Measurements from ENCODE around the gene PHF2. TPM values are rescaled to one million over a fixed set of nuclear protein-coding genes. Genes with fewer than 3 reads are reported as not detected.

The PHF2 gene
- total RNA-seq, 1 experiment from 2014 or later = 4.4 TPM

DNA sequence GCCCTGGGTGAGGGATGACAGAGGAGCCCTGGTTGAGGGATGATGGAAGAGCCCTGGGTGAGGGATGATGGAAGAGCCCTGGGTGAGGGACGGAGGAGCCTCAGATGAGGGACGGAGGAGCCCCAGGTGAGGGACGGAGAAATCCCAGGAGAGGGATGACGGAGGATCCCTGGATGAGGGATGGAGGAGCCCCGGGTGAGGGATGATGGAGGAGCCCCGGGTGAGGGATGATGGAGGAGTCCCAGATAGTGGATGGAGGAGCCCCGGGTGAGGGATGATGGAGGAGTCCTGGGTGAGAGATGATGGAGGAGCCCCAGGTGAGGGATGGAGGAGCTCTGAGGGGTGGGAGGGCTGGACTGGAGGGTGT, 10.9 kb downstream of the PHF2 start:
- DNase-seq (ENCODE audit: low read depth) = no peak

DNA sequence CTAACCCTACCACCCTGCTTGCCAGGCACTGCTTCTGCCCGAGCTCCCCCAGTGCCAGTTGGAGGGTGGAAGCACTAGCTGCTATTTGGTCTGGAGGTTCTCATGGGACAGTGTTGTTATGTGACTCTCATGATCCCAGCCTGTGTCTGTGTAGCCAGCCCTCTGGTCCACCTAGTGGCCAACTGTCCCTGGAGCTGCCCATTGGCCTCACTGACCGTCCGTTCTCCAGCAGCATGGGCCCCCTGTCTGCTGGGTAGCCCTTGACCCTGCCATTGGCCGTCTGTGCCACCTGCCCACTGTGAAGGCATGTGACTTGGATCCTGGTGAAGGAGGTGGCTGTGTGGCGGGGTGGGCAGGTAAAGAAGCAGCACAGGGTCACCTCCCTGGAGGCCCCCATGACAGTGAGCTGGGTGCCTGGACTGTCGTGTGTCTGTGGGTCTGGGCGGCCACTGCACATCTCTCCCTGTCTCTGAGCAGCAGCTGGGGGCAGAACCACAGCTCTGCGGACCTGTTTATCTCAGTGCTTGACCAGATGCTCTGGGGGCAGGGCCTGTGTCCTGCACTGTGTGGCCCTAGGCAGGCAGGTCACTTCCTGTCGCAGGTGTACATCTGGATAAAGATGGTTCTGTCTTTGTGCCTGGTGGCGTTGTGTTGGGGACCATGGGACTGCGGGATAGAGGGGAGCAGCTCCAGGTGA, 11.4 kb downstream of the PHF2 start:
- no peak for DNase-seq (ENCODE audit: low read depth)

- no peak for DNase-seq (ENCODE audit: low read depth)
Measured at GRCh38 chr9:93588641-93589609, 12.5 kb downstream of the PHF2 start.

GRCh38 chr9:93589688-93590087, 13.3 kb downstream of the PHF2 start:
- DNase-seq (ENCODE audit: low read depth) = no peak

DNA sequence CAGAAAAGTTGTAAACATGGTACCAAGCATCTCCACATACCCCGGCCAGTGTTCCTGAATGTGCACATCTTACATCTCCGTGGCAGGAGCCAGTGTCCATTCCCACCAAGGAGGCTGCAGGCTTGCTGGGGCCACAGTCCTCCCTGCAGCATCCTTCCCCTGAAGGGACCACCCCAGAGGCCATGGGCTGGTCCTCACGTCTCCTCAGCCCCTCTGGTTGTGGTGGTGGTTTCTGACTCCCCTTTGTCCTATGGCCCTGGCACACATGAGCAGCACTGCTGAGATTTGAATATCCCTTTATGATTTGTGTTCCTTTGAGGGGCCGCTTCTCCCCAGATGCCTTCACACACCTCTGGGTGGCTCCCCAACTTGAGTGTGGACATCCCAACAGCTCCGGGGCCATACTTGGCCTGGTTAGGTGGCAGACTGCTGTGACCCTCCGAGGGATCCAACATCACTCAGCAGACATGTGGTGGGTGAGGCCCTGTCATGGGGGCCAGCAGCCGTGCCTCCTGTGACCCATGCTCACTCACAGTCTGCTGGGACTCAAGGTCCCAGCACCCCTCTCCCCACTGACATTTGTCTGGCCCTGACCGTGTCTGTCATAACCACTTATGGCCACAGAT, 14.3 kb downstream of the PHF2 start:
- no peak for DNase-seq (ENCODE audit: low read depth)

DNA sequence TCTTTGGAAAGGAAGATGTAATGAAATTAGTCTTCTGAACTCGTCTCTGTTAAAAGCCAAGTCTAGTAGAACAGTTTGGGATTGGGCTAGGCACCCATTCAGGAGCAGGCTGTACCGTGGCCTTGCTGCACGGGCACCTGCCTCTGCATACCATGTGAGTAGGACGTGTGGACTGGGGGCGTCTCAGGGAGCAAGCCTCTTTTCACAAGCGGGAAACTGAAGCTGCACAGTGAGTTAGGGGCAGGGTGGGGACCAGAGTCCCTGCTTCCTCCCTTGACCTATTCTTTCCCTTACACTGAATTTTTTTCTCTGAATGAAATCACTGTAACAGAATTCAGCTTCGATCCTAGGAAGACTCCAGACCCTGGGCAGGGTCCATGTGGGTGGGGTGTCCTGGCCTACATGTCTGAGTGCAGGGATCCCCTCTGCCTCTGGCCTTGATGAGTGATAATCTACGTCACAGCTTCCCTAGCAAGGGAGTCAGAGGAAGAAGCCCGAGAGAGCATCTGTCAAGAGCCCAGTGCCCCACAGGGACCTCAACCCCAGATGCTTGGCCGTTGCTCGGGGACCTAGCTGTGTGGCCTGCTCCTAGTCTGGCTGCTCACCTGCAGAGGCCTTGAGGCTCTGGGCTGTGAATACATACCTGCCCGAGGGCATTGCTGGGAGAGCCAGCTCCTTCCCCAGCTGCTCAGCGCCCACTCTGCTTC, 15.1 kb downstream of the PHF2 start:
- DNase-seq (ENCODE audit: low read depth) = no peak

GRCh38 chr9:93592008-93592642, 15.7 kb downstream of the PHF2 start:
- DNase-seq (ENCODE audit: low read depth) = no peak

DNA sequence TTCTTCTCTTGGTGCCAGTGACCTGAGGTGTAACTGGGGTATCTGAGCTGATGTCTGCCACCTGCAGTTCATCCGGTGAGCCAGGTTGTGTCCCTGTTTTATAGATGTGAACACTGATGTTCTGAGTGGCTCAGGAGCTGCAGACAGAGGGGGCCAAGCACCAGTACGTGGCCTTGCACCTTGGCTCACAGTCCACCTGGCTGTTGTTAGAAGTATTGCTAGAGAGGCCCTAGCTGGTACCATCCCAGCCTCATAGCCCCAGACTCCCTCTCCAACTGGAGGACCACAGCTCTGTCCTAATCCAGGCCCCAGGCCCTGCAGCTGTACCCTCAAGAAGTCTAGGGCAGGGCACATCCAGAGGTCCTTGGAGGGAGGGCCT, 16.2 kb downstream of the PHF2 start:
- no peak for DNase-seq (ENCODE audit: low read depth)

GRCh38 chr9:93593144-93593658, 16.8 kb downstream of the PHF2 start:
- no peak for DNase-seq (ENCODE audit: low read depth)

GRCh38 chr9:93594041-93594756, 17.8 kb downstream of the PHF2 start:
- no peak for DNase-seq (ENCODE audit: low read depth)

GRCh38 chr9:93595461-93595860, 19.1 kb downstream of the PHF2 start:
- DNase-seq (ENCODE audit: low read depth) = no peak

GRCh38 chr9:93595861-93596365, 19.5 kb downstream of the PHF2 start:
- no peak for DNase-seq (ENCODE audit: low read depth)

DNA sequence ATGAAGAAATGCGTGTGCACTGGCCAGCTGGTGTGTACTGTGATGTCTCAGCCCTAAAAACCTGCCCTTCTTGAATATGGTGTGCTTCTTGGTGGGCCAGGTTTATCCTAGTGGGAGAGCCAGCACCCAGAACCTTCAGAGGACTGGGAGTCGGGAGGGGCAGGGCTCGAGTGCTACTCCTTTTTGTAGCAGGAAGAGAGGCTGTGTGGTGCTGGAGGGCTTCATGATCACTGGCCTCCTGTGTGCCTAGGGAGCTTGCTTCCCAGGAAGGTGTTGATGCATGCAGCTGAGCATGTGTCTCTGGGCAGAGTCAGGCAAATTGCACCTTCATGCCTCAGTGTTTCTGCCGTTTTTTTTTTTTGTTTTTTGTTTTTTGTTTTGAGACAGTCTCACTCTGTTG, 20.0 kb downstream of the PHF2 start:
- no peak for DNase-seq (ENCODE audit: low read depth)

DNA sequence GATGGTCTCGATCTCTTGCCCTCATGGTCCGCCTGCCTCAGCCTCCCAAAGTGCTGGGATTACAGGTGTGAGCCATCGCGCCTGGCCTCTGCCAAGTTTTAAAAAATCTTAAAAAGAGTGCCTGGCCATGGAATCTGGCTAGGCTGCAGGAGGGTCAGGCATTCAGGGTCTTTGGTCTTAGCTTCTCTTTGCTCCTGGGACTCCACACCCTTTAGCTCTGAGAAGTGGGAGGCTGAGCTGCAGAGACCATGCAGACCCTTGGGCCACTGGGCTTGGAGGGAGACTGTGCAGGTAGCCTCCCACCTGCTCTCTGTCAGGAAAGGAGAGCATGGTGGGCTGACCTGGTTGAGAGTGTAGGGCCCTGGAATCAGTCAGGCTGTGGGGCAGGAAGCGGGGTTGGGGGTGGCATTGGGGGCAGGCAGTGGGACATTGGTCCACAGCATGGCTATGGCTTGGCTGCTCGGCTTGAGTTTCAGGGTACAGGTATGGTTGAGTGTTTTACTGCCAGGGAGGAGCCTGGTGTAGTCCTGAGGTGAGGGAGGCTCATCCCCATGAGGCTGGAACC, 20.8 kb downstream of the PHF2 start:
- DNase-seq (ENCODE audit: low read depth) = no peak

DNA sequence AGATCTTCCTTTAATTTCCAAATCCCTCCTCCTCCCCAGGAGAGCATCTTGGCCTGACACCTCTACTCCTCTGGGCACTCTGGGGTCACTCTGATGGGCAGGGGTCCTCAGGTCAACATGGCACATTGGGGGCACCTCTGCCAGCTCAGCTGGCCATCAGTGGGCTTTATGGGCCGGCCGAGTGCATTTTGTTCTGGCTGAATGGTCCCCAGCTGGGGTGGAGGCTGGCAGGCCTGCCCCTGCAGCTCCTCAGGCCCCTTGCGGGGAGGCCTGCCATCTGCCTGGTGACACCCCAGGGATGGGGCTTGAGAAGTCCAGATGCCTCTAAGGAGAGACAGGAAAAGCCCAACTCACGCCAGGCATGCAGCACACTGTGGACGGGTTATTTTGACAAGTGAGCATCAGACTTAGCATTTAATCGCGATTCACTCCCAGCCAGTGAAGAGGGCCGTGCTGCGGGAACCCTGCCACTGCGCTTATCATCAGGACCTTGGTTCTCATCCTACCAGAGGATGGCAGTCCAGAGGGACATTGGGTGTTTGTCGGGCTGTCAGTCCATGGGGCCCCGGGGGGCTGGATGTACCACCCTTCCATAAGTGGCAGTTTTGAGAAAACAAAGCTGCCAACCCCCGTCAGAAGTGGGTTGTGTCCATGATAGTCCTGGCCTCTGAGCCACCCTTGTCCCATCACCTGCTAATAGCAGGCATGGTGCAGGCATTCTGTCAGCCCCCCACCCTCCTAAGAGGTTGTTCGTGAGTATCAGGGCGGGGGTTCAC, 21.7 kb downstream of the PHF2 start:
- DNase-seq (ENCODE audit: low read depth) = no peak

GRCh38 chr9:93598647-93599241, 22.4 kb downstream of the PHF2 start:
- no peak for DNase-seq (ENCODE audit: low read depth)

GRCh38 chr9:93599571-93600403, 23.4 kb downstream of the PHF2 start:
- DNase-seq (ENCODE audit: low read depth) = no peak

DNA sequence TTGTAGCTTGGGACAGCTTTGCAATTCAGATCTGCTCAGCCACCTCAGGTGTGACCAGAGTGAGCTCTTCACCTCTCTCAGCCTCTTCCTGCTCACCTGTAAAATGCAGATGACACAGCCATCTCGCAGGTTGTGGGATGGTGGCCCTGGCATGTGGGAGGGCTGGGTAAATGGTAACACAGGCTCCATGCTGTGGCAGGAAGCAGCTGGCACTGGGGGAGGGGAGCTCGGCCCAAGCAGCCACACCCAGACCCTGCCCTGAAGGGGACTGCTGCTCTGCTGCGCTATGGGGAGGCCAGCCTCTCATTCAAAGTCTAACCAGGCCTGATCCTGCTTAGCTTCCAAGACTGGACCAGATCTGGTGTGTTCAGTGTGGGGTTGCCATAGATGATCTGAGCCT, 24.1 kb downstream of the PHF2 start:
- no peak for DNase-seq (ENCODE audit: low read depth)
